GM12891 (cell line): ENCODE measurements around the gene FAM167B.

ENCODE experiments used
- DNase-seq: peaks from one replicate; pipeline ENCODE4 v3.0.0; 2011; ENCODE audit warnings: low spot score; ENCODE audit not compliant: insufficient read length
- FAIRE-seq: peaks from 2 replicates; lab custom pipeline; 2011; peaks lifted over from hg19 to GRCh38; lab: Jason Lieb, UNC
- PAX5 ChIP-seq: IDR thresholded peaks from 2 replicates; pipeline ENCODE4 v1.6.1; 2011; ENCODE audit warnings: low read length, moderate library complexity, mild to moderate bottlenecking; ENCODE audit not compliant: insufficient read depth, severe bottlenecking
- POLR2A ChIP-seq: IDR thresholded peaks from 2 replicates; pipeline ENCODE4 v1.6.1; 2011; ENCODE audit warnings: low read depth, low read length, control low read depth
- POLR2AphosphoS5 ChIP-seq: IDR thresholded peaks from 2 replicates; pipeline ENCODE4 v1.6.1; 2011; ENCODE audit warnings: low read depth, low read length, control low read depth
- POU2F2 ChIP-seq: IDR thresholded peaks from 2 replicates; pipeline ENCODE4 v1.6.1; 2011; ENCODE audit warnings: low read depth, mild to moderate bottlenecking, control low read depth, low read length, moderate library complexity
- SPI1 ChIP-seq: IDR thresholded peaks from 2 replicates; pipeline ENCODE4 v1.6.1; 2011; ENCODE audit warnings: low read depth, low read length, control low read depth
- TAF1 ChIP-seq: IDR thresholded peaks from 2 replicates; pipeline ENCODE4 v1.6.1; 2011; ENCODE audit warnings: low read depth, low read length, control low read depth

FAM167B gene

DNA sequence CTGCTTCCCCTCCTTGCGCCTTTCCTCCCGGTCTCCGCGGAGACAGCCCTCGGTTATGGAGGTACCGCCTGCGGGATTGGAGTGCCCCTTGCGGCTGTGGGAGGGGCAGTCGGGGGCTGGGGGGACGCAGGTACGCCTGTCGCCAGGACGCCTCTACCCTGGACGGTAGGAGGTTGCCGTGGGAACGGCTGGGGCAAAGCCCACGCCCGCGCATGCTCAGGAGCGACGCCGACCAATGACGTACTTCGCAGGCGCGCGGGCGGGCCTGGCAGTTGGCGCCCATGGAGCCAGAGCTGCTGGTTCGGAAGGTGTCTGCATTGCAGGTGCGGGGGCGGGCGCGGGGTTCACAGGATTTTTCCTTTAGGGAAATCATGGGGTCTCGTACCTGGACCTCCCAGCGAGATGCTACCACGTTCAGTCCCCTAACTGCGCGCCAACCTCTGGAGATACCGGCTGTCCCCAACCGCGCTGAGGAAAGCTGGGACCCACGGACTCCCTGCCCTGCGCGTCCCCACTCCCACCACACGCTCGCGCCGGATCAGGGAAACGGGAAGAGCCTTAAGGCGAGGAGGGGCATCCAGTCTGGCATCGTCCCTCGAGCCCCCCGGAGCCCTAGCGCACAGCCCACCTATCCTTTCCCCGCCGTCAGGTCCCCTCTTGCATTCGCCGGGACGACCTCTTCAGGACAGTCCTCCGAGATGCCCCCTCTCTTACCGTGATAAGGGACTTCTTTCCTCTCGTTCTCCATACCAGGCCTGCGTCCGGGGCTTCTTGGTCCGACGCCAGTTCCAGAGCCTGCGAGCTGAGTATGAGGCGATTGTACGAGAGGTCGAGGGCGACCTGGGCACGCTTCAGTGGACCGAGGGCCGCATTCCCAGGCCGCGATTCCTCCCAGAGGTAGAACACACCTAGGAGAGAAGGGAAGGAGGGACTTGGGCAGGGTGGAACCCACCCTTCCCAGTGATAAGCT lies 41.3 kb upstream of the FAM167B start, which contains the start of gene IQCC:
Gene IQCC, plus strand, starts transcription at position 271 of the 970 bp plus-strand sequence. Its CDS starts 11 bp downstream, at position 282.
- 0 out of 2 replicates have a peak, but pooled peaks have one; percentile 16 for TF ChIP-seq TAF1
- TF ChIP-seq POLR2A, result peak; percentile 69
- no peak for TF ChIP-seq SPI1
- TF ChIP-seq POLR2AphosphoS5, result peak; percentile 83
- DNase-seq, result peak; percentile 93
- FAIRE-seq, result peak; percentile 98

DNA sequence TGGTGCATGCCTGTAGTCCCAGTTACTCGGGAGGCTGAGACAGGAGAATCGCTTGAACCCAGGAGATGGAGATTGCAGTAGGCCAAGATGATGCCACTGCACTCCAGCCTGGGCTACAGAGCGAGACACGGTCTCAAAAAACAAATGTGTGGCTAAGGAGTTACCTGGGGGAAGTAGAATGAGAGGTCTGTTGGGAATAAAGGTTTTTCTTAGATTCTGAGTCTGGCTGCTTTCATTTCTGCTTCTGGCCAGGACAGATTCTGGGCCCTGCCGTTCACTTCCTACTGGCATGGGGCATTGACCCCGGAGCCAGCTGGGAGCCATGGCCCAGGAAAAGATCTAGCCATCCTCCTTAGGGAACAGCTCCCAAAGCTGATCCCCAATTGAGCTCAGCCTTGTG lies 38.6 kb upstream of the FAM167B start:
- no peak for DNase-seq
- TF ChIP-seq TAF1 (no peak), SPI1 (no peak; the same call in 1 of the 2 replicates), PAX5 (no peak), POLR2AphosphoS5 (no peak), POU2F2 (no peak), POLR2A (no peak)
- no peak for FAIRE-seq

DNA sequence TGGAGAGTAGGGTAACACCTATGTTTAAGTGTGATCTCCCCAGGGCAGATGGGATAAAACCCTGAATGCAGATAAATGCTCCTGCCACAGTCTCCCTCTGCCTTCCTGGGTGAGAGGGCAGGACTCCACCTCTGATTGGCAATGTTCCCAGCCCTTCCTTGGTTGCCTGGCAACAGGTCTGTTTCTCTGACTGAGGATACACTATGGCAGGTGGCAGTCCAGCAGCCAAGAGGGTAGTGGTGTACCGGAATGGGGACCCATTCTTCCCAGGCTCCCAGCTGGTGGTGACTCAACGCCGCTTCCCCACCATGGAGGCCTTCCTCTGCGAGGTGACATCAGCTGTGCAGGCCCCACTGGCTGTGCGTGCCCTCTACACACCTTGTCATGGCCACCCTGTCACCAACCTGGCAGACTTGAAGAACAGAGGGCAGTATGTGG lies 38.1 kb upstream of the FAM167B start, which contains the start of gene DCDC2B:
Gene DCDC2B, plus strand, starts transcription at position 199 of the 438 bp plus-strand sequence. Its CDS starts 5 bp downstream, at position 204.
- FAIRE-seq (peak; percentile 20), DNase-seq (no peak)
- no peak for TF ChIP-seq POLR2AphosphoS5
- no peak for TF ChIP-seq POLR2A
- TF ChIP-seq TAF1, result no peak
- TF ChIP-seq POU2F2, result no peak
- no peak for TF ChIP-seq SPI1
- TF ChIP-seq PAX5, result no peak

DNA sequence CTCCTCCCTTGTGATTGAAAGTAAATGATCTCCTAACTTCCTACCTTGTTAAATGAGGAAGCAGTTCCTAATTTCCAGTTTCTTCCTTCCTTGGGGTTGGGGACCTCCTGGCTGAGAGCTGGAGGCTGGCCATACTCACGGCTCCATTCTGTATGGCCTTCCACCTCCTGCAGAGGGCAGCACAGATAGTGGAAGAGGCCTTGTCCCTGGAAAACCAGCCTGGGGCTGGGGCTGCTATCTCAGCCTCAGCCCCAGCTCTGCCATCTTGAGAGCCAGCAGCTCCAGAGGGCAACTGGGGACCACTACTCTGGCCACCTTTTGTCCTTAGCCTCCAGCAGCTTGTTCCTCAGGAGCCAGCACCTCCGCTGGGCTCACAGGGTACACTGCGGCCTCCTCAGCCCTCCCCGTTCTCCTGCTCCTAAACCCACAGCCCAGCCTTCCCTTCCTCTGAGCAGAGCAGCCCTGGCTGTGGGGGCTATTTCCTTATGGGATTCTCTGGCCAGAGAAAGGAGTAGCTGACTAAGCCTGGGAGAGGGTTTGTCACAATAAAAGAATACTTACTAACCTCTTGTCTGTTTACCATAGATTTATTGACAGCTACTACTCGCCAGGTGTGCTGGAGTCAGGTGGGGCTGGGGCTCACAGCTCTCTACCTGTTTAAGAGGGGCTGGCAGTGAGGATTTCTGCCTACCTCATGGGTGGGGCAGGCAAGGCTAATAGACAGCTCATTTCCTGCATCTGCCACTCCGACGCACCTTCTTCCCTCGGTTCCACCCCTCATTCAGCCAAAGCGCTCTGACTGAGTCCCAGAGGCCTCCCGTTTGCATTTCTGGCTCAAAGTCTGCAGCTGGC lies 31.2 kb upstream of the FAM167B start:
- FAIRE-seq (peak; percentile 81), DNase-seq (peak; percentile 56)
- TF ChIP-seq POLR2AphosphoS5 (no peak), SPI1 (no peak), POU2F2 (no peak)

DNA sequence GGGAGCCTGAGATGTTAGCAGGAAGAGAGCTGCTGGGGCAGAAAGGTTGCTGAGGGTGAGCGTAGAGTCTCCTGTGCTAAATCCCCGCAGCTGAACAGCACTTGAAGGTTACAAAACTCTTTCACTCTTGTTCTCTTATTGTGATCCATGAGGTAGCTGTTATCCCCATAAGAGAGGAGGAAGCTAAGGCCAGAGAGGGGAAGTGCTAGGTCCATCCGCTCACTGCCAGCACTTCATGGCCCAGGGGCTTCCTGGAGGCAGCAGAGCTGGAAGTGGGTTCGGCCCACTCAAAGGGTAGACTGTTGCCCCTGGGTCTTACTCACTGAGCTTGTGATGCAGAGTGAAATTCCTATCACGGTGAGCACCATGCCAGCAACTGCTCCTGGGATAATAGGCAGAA lies 30.5 kb upstream of the FAM167B start:
- no peak for FAIRE-seq
- TF ChIP-seq SPI1 (no peak), POLR2A (no peak), PAX5 (no peak), POLR2AphosphoS5 (no peak), POU2F2 (no peak), TAF1 (no peak)

DNA sequence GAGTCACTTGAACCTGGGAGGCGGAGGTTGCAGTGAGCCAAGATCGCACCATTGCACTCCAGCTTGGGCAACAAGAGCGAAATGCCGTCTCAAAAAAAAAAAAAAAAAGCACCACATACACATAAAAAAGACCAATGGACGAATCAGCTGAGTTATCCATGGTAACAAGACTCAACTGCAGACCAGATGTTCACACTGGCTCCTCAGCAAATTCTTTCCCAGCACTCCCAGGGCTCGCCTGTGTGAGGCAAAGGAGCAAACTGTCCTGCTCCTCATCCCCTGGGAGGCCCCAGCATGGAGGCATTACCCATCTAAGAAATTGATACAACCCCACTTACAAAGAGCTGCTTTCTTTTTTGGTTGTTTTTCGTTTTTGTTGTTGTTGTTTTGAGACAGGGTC lies 28.0 kb upstream of the FAM167B start:
- no peak for FAIRE-seq
- DNase-seq, result no peak
- TF ChIP-seq POU2F2, result no peak
- TF ChIP-seq TAF1, result no peak
- TF ChIP-seq POLR2AphosphoS5, result no peak
- TF ChIP-seq POLR2A, result no peak
- no peak for TF ChIP-seq SPI1
- no peak for TF ChIP-seq PAX5

More for the DNA sequence above, 30.5 kb upstream of the FAM167B start:
- no peak for DNase-seq

DNA sequence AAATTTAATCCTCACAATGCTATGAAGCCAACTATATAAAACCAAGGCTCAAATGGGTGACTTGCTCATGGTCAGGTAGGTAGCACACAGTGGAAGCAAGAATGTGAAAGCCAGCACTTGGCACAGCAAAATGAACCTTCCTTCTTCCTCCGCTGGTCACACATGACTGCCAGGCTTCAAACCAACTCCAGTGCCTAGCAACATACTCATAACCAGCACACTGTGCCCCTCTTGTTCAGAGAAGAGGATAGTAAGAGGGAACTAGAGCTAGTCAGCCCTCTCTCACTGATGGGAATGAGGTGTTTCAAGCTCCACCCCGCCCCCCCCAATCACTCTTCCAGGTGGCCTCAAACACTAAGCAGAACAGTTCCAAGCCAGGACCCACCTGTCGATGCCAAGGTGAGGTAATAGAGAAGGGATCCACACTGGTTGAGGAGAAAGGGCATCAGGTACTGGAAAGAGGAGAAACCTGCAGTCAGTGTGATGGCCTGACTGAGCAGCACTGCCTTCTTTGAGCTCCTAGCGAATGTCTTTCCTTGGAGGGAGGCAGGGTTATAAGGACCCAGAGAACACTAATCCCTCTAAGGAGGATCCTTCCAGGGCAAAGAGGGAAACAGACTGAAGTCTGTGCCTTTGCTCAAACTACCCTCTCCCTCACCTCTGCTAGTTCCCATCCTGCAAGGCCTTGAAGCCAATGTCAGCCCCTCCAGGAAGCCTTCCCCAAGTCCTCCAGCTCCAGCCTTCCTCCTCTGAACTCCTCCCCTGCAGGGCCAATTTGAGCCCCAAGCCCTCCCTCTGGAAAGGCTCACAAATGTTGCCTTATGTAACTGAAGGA lies 26.1 kb upstream of the FAM167B start:
- TF ChIP-seq PAX5 (no peak), POU2F2 (no peak), TAF1 (no peak), SPI1 (no peak), POLR2A (no peak), POLR2AphosphoS5 (no peak)
- DNase-seq (no peak), FAIRE-seq (no peak)

DNA sequence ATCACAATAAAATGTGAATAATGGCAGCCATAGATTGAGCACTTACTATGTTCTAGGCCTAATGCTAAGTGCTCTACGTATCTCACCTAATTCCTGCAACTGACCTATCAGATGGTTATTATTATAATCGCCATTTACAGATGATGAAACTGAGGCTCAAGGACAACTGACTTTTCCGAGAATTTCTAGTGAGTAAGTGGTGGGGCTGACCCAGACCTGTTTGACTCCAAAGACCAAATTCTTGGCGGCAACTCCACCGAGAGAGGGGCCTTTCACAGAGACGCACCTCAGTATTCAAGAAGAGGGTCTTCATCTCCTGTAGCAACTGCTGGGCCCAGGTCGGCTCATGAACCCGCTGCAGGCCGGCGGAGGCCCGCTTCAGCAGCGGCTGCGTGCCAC lies 25.4 kb upstream of the FAM167B start:
- FAIRE-seq (peak; percentile 33), DNase-seq (no peak)
- no peak for TF ChIP-seq POLR2A
- TF ChIP-seq TAF1, result no peak
- no peak for TF ChIP-seq SPI1
- no peak for TF ChIP-seq POU2F2
